K562 (cell line): ENCODE measurements around the gene FAM107B. TPM values are rescaled to one million over a fixed set of nuclear protein-coding genes. Genes with fewer than 3 reads are reported as not detected.

Experiments
- ATAC-seq: fragments of 200-7000 bp; cut with Tn5 transposase; 3 replicates; pipeline ENCODE4 v1.9.1; 2020; ENCODE audit warnings: moderate library complexity
- BruUV-seq: library from RNA; stranded (reverse); fragments of 400-500 nt; replicated peaks from 2 replicates; lab custom pipeline; 2021; lab: Mats Ljungman, UMichigan
- CTCF ChIA-PET: fragments of 300-600 bp; formaldehyde crosslinking; extraction: SDS; loops from one replicate; lab custom pipeline; 2021; ENCODE audit warnings: low intra/inter-chr PET ratio; lab: Yijun Ruan, JAX
- POLR2A ChIA-PET: fragments of 300-600, 350-650 bp; sonication (Branson Sonifier 250); formaldehyde crosslinking; extraction: SDS; loops from one replicate; lab custom pipeline; 2021; ENCODE audit warnings: antibody characterized with exemption, inconsistent platforms; lab: Yijun Ruan, JAX
- DNase-seq, 4 experiments: peaks; one replicate each; pipeline versions ENCODE4 v3.0.0 to v3.0.0-alpha.2; 2011 to 2018; ENCODE audit warnings: low spot score in 3 of 4, mixed read lengths in 3 of 4; ENCODE audit errors: extremely low read depth in 1 of 4
- FAIRE-seq: peaks from 2 replicates; lab custom pipeline; 2011; peaks lifted over from hg19 to GRCh38; lab: Jason Lieb, UNC
- H2AFZ ChIP-seq: 2 replicates; pipeline ENCODE4 v1.6.0; 2011; ENCODE audit warnings: low read depth, low read length, control low read depth, inconsistent platforms
- H3K27ac ChIP-seq: fragments of 200-600 bp; 3 replicates; pipeline ENCODE4 v1.8.0; 2011; ENCODE audit warnings: low read depth, mild to moderate bottlenecking, control low read depth, inconsistent platforms, low read length, moderate library complexity, mixed read lengths; ENCODE audit errors: extremely low read depth
- H3K27me3 ChIP-seq, 2 experiments: fragments of 300-600 bp in 1 of 2; 2 replicates in 1 of 2; 3 replicates in 1 of 2; pipeline versions ENCODE4 v1.6.0 to v1.8.0; 2011; ENCODE audit warnings: inconsistent platforms in 2 of 2, low read length in 2 of 2, mild to moderate bottlenecking in 1 of 2, mixed read lengths in 1 of 2, moderate library complexity in 1 of 2; ENCODE audit not compliant: control insufficient read depth in 2 of 2, insufficient read depth in 2 of 2
- H3K36me3 ChIP-seq: fragments of 300-600 bp; 3 replicates; pipeline ENCODE4 v1.8.0; 2011; ENCODE audit warnings: mild to moderate bottlenecking, low read length, inconsistent platforms; ENCODE audit not compliant: control insufficient read depth, insufficient read depth
- H3K4me1 ChIP-seq, 2 experiments: fragments of 200-600 bp in 1 of 2; replicated peaks in 1 of 2; 2 replicates in 1 of 2; 3 replicates in 1 of 2; pipeline versions ENCODE4 v1.5.1 to v1.8.0; 2011; ENCODE audit warnings: inconsistent platforms in 2 of 2, low read length in 2 of 2, mild to moderate bottlenecking in 1 of 2, mixed read lengths in 1 of 2, moderate library complexity in 1 of 2; ENCODE audit not compliant: control insufficient read depth in 2 of 2, insufficient read depth in 2 of 2
- H3K4me2 ChIP-seq: 2 replicates; pipeline ENCODE4 v1.6.1; 2011; ENCODE audit warnings: low read length, control low read depth, inconsistent platforms, mixed read lengths; ENCODE audit not compliant: insufficient read depth
- H3K4me3 ChIP-seq: fragments of 200-600 bp; sonication (generic), shearing (Covaris generic); 2 replicates; pipeline ENCODE4 v1.5.1; 2016; ENCODE audit warnings: control low read depth, inconsistent platforms
- H3K79me2 ChIP-seq: fragments of 200-600 bp; 3 replicates; pipeline ENCODE4 v1.8.0; 2011; ENCODE audit warnings: low read length, inconsistent platforms; ENCODE audit not compliant: control insufficient read depth, insufficient read depth
- H3K9ac ChIP-seq, 2 experiments: 2 replicates each; pipeline versions ENCODE4 v1.6.0 to v1.6.1; 2011; ENCODE audit warnings: low read depth in 2 of 2, low read length in 2 of 2, control low read depth in 1 of 2, inconsistent platforms in 1 of 2, mild to moderate bottlenecking in 1 of 2, mixed read lengths in 1 of 2; ENCODE audit not compliant: insufficient read depth in 1 of 2
- H3K9me1 ChIP-seq: one replicate; pipeline ENCODE4 v1.6.0; 2011; ENCODE audit warnings: inconsistent platforms, mild to moderate bottlenecking, low read length, moderate library complexity; ENCODE audit not compliant: control insufficient read depth, insufficient read depth
- H3K9me3 ChIP-seq: replicated peaks from 2 replicates; pipeline ENCODE4 v1.5.1; 2011; ENCODE audit warnings: low read depth, low read length, inconsistent platforms; ENCODE audit not compliant: control insufficient read depth, insufficient read depth
- H4K20me1 ChIP-seq: replicated peaks from 2 replicates; pipeline ENCODE4 v1.6.1; 2011; ENCODE audit warnings: low read length, inconsistent platforms, mixed read lengths; ENCODE audit not compliant: control insufficient read depth, insufficient read depth
- GTF2F1 ChIP-seq: IDR thresholded peaks from 2 replicates; pipeline ENCODE4 v1.6.1; 2011; ENCODE audit warnings: low read depth, low read length, improper control_type of control experiment
- KAT8 ChIP-seq: fragments of 450-650 bp; IDR thresholded peaks from 2 replicates; pipeline ENCODE4 v1.6.1; 2016; ENCODE audit warnings: low read depth, mild to moderate bottlenecking
- MEIS2 ChIP-seq: fragments of 450-650 bp; IDR thresholded peaks from 2 replicates; pipeline ENCODE4 v1.6.1; 2014; ENCODE audit warnings: mild to moderate bottlenecking; ENCODE audit not compliant: partially characterized antibody
- MTF1 ChIP-seq: fragments of 250-450 bp; sonication (Bioruptor Pico); IDR thresholded peaks from 2 replicates; pipeline ENCODE4 v1.9.0; 2021; ENCODE audit warnings: moderate library complexity, mild to moderate bottlenecking, inconsistent platforms, borderline replicate concordance
- PTBP1 ChIP-seq: fragments of 200-400 bp; formaldehyde crosslinking; IDR thresholded peaks from 2 replicates; pipeline ENCODE4 v1.6.1; 2017; ENCODE audit warnings: low read depth, low read length
- RFX1 ChIP-seq: fragments of 450-650 bp; IDR thresholded peaks from 2 replicates; pipeline ENCODE4 v1.6.1; 2016; ENCODE audit warnings: mild to moderate bottlenecking, moderate library complexity
- WHSC1 ChIP-seq: IDR thresholded peaks from one replicate; pipeline ENCODE4 v1.6.1; 2012; ENCODE audit warnings: low read length, control low read depth, inconsistent platforms
- ZNF695 ChIP-seq: fragments of 450-650 bp; formaldehyde crosslinking; IDR thresholded peaks from 2 replicates; pipeline ENCODE4 v1.4.0; 2020; ENCODE audit warnings: mild to moderate bottlenecking, moderate library complexity
- WGBS: fragments of 100-300 bp; shearing (Covaris generic); methylation state at CpG from one replicate; pipeline ENCODE4 v1.1.6; 2016; ENCODE audit warnings: low coverage, mixed read lengths; ENCODE audit not compliant: insufficient coverage; ENCODE audit errors: missing lambda C conversion rate; 5-methylcytosine and 5-hydroxymethylcytosine counted together
- in situ Hi-C: fragments of 300-500 bp; cut with MboI; formaldehyde crosslinking; loops from 4 replicates; pipeline ENCODE4 v1.15.0; 2018; ENCODE audit warnings: inconsistent platforms, mixed read lengths
- intact Hi-C: fragments of 100-400 bp; cut with micrococcal nuclease; formaldehyde crosslinking; loops from 2 replicates; pipeline ENCODE4 v1.14.2; 2022
- polyA plus RNA-seq, 8 experiments: library from polyadenylated mRNA; depleted of rRNA in 4 of 8; stranded (reverse) in 5 of 8; unstranded in 3 of 8; fragments of >200 nt; fragmentation: Nextera tagmentation in 2 of 8; fragmentation: Illumina TruSeq in 1 of 8; extraction: Ambion mirVana in 2 of 8; extraction: Trizol in 1 of 8; gene quantifications; 2 replicates each; pipeline versions ENCODE4 v1.2.1 to v1.2.3, GENCODE V29; 2011 to 2014; ENCODE audit warnings: inconsistent platforms in 1 of 8, missing spikeins in 1 of 8
- total RNA-seq, 7 experiments: library from RNA; depleted of rRNA in 6 of 7; stranded (reverse); fragments of >200 nt in 6 of 7; fragmentation: Illumina TruSeq in 2 of 7; extraction: Trizol in 2 of 7; gene quantifications; 2 replicates each; pipeline versions ENCODE4 v1.2.1 to v1.2.3, GENCODE V29; 2011 to 2021; ENCODE audit warnings: low replicate concordance in 1 of 7
- TF ChIP-seq, protein P1 (sequence below): fragments of 250-450 bp; sonication (Bioruptor Pico); IDR thresholded peaks from 2 replicates; pipeline ENCODE4 v1.4.0; 2020
- TF ChIP-seq, protein P2 (sequence below): sonication (generic); formaldehyde crosslinking; IDR thresholded peaks from 2 replicates; pipeline ENCODE4 v1.8.1; 2023; ENCODE audit warnings: mild to moderate bottlenecking, missing genetic modification reagents

FAM107B gene
- total and polyA plus RNA-seq, 9 of the 15 experiments (the other 6 are each of a cell fraction or from before 2014, with no cell fraction given) = 0.40 to 2.8 (median 1.4) TPM

DNA sequence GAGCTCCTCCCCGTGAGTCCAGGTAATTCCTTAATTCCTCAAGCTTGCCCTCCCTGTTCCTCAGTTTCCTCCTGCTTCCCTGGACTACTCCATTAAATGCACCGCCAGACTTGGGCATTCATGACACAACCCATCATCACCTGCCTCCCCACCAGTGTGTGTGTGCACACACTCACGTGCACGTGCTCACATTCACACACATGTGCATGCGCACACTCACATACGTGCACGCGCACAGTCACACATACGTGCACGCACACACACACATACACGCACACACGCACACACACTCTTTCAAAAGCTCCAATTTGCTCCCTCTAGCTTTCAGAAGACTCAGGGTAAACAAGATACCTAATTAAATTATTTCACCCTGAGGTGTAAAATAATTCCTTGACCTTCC is 216.7 kb downstream of the FAM107B start:
- Histone ChIP-seq H3K9me1 (no peaks in the 10 kb centered on the region), H3K4me1 (no peaks in the 10 kb centered on the region; a peak in 1 of 5 replicates), H3K79me2 (no peaks in the 10 kb centered on the region), H3K27me3 (peaks cover 6 to 48% of the 10 kb centered on the region in 2 experiments; a peak in 4 of 5 replicates), H3K36me3 (no peaks in the 10 kb centered on the region), H4K20me1 (no peaks in the 10 kb centered on the region), H3K4me2 (no peak overlapping the region), H3K4me3 (no peak overlapping the region), H3K9ac (no peak overlapping the region), H3K9me3 (no peaks in the 10 kb centered on the region), H2AFZ (no peak overlapping the region), H3K27ac (no peak overlapping the region)
- ATAC-seq (no peak), DNase-seq (no peak), FAIRE-seq (no peak)
- ChIA-PET POLR2A (no interaction called here), CTCF (no interaction called here)
- in situ Hi-C loops = no loop called here
- intact Hi-C loops = loop anchor here (5.0 kb wide), 1 partner anchor 61 kb away; no protein-coding TSS in a partner anchor
- BruUV-seq = no TSS peak
- WGBS = 4% methylated on average over 12 of the region's 12 CpGs
- TF ChIP-seq GTF2F1 (no peak), RFX1 (no peak), MTF1 (CRISPR knock-in tag) (no peak), WHSC1 (no peak), KAT8 (no peak), PTBP1 (no peak), ZNF695 (CRISPR knock-in tag) (no peak), MEIS2 (no peak)
- TF ChIP-seq, protein P1, sequence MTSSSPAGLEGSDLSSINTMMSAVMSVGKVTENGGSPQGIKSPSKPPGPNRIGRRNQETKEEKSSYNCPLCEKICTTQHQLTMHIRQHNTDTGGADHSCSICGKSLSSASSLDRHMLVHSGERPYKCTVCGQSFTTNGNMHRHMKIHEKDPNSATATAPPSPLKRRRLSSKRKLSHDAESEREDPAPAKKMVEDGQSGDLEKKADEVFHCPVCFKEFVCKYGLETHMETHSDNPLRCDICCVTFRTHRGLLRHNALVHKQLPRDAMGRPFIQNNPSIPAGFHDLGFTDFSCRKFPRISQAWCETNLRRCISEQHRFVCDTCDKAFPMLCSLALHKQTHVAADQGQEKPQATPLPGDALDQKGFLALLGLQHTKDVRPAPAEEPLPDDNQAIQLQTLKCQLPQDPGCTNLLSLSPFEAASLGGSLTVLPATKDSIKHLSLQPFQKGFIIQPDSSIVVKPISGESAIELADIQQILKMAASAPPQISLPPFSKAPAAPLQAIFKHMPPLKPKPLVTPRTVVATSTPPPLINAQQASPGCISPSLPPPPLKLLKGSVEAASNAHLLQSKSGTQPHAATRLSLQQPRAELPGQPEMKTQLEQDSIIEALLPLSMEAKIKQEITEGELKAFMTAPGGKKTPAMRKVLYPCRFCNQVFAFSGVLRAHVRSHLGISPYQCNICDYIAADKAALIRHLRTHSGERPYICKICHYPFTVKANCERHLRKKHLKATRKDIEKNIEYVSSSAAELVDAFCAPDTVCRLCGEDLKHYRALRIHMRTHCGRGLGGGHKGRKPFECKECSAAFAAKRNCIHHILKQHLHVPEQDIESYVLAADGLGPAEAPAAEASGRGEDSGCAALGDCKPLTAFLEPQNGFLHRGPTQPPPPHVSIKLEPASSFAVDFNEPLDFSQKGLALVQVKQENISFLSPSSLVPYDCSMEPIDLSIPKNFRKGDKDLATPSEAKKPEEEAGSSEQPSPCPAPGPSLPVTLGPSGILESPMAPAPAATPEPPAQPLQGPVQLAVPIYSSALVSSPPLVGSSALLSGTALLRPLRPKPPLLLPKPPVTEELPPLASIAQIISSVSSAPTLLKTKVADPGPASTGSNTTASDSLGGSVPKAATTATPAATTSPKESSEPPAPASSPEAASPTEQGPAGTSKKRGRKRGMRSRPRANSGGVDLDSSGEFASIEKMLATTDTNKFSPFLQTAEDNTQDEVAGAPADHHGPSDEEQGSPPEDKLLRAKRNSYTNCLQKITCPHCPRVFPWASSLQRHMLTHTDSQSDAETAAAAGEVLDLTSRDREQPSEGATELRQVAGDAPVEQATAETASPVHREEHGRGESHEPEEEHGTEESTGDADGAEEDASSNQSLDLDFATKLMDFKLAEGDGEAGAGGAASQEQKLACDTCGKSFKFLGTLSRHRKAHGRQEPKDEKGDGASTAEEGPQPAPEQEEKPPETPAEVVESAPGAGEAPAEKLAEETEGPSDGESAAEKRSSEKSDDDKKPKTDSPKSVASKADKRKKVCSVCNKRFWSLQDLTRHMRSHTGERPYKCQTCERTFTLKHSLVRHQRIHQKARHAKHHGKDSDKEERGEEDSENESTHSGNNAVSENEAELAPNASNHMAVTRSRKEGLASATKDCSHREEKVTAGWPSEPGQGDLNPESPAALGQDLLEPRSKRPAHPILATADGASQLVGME = no peak
- TF ChIP-seq, protein P2, sequence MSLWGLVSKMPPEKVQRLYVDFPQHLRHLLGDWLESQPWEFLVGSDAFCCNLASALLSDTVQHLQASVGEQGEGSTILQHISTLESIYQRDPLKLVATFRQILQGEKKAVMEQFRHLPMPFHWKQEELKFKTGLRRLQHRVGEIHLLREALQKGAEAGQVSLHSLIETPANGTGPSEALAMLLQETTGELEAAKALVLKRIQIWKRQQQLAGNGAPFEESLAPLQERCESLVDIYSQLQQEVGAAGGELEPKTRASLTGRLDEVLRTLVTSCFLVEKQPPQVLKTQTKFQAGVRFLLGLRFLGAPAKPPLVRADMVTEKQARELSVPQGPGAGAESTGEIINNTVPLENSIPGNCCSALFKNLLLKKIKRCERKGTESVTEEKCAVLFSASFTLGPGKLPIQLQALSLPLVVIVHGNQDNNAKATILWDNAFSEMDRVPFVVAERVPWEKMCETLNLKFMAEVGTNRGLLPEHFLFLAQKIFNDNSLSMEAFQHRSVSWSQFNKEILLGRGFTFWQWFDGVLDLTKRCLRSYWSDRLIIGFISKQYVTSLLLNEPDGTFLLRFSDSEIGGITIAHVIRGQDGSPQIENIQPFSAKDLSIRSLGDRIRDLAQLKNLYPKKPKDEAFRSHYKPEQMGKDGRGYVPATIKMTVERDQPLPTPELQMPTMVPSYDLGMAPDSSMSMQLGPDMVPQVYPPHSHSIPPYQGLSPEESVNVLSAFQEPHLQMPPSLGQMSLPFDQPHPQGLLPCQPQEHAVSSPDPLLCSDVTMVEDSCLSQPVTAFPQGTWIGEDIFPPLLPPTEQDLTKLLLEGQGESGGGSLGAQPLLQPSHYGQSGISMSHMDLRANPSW (CRISPR knock-in tag) = no peak
